Upper lobe of right lung (tissue), 1 donor: ENCODE measurements around the gene C19orf73. TPM values are rescaled to one million over a fixed set of nuclear protein-coding genes. Genes with fewer than 3 reads are reported as not detected.
A peak's percentile ranks its signal among the peaks of the same experiment; 100 is the strongest.

Experiments used
- ATAC-seq: fragments of 200-7000 bp; cut with Tn5 transposase; one replicate; pipeline ENCODE4 v1.9.1; 2020; ENCODE audit warnings: mild to moderate bottlenecking, moderate library complexity
- DNase-seq: peaks from one replicate; pipeline ENCODE4 v3.0.0-alpha.2; 2020
- H3K27ac ChIP-seq: fragments of 200-600 bp; one replicate; pipeline ENCODE4 v1.8.0; 2022
- H3K27me3 ChIP-seq: fragments of 200-600 bp; one replicate; pipeline ENCODE4 v1.8.0; 2022; ENCODE audit warnings: mild to moderate bottlenecking
- H3K36me3 ChIP-seq: fragments of 200-600 bp; one replicate; pipeline ENCODE4 v1.8.0; 2022
- H3K4me1 ChIP-seq: fragments of 200-600 bp; one replicate; pipeline ENCODE4 v1.8.0; 2022
- H3K4me3 ChIP-seq: fragments of 200-600 bp; one replicate; pipeline ENCODE4 v1.8.0; 2022; ENCODE audit warnings: mild to moderate bottlenecking
- H3K9me3 ChIP-seq: fragments of 200-600 bp; one replicate; pipeline ENCODE4 v1.8.0; 2022
- intact Hi-C: fragments of 100-400 bp; cut with DNase I; formaldehyde crosslinking; loops from one replicate; pipeline ENCODE4 v1.11.0; 2022
- total RNA-seq: library from RNA; stranded (reverse); fragmentation: NEBNext Ultra II Directional; extraction: Animal tissue kit (Norgen Biotek cat#: 25700); gene quantifications from one replicate; pipeline ENCODE4 v1.2.1, GENCODE V29; 2021
- TF ChIP-seq, protein P1 (sequence below): fragments of 200-600 bp; IDR thresholded peaks from one replicate; pipeline ENCODE4 v1.8.0; 2022; ENCODE audit warnings: antibody characterized with exemption
- donor health status: DM: no; HTN: yes; CAD: no; lungs with severe emphysema.

C19orf73 gene
- total RNA-seq, 1 donor from 2014 or later, result 1.5 TPM

DNA sequence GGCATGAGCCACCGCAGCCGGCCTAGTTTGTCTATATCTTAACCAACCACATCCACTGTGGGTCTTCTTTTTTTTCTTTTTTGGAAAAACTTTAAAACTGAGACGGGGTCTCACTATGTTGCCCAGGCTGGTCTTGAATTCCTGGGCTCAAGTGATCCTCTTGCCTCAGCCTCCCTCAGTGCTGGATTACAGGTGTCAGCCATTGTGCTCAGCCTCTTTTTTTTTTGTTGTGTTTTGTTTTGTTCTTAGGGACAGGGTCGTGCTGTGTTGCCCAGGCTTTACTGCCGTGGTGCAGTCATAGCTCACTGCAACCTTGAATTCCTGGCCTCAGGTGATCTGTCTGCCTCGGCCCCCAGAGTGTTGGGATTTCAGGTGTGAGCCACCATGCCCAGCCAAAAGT is 26.3 kb downstream of the C19orf73 start:
- Histone ChIP-seq H3K27me3 (no peaks in the 10 kb centered on the region), H3K4me3 (no peak overlapping the region), H3K9me3 (no peaks in the 10 kb centered on the region), H3K36me3 (peaks cover 93% of the 10 kb centered on the region), H3K27ac (no peak overlapping the region), H3K4me1 (peaks cover 4% of the 10 kb centered on the region)
- intact Hi-C loops, result loop anchor here (10.0 kb wide), 1 partner anchor 52 kb away; no protein-coding TSS in a partner anchor
- TF ChIP-seq, protein P1, sequence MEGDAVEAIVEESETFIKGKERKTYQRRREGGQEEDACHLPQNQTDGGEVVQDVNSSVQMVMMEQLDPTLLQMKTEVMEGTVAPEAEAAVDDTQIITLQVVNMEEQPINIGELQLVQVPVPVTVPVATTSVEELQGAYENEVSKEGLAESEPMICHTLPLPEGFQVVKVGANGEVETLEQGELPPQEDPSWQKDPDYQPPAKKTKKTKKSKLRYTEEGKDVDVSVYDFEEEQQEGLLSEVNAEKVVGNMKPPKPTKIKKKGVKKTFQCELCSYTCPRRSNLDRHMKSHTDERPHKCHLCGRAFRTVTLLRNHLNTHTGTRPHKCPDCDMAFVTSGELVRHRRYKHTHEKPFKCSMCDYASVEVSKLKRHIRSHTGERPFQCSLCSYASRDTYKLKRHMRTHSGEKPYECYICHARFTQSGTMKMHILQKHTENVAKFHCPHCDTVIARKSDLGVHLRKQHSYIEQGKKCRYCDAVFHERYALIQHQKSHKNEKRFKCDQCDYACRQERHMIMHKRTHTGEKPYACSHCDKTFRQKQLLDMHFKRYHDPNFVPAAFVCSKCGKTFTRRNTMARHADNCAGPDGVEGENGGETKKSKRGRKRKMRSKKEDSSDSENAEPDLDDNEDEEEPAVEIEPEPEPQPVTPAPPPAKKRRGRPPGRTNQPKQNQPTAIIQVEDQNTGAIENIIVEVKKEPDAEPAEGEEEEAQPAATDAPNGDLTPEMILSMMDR, result no peak
- ATAC-seq (no peak), DNase-seq (no peak)

DNA sequence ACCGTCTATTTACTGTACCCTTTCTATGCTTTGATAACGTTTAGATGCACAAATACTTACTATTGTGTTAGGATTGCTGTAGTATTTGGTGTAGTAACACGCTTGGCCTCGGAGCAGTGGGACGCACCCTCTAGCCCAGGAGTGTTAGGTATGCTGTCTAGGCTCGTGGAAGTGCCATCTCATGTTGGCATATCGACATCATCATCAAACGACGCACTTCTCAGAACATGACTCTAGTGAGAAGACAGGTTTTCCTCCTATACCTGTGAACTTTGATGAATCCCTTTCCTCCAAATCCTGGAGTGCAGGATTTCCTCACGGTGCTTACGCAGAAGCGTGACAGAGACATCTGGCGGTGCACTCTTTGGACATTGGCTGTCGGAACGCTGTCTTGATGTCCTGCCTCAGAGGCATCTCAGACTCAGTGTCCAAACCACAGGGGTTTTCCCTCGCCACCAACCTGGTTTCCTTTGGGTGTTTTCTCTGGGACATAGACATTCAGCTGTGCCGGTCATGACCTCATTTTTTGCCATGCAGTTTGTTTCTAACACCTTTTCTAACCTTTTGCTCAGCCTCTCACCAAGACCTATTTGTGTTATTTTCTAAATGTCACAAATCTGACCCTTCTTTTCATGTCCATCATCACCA is 27.4 kb downstream of the C19orf73 start:
- no peak overlapping the region for H3K4me3 ChIP-seq
- no peaks in the 10 kb centered on the region for H3K27me3 ChIP-seq
- H3K27ac ChIP-seq, result no peak overlapping the region
- no peak for ATAC-seq
- intact Hi-C loops, result loop anchor here (10.0 kb wide), 1 partner anchor 53 kb away; no protein-coding TSS in a partner anchor
- DNase-seq, result no peak
- H3K9me3 ChIP-seq, result no peaks in the 10 kb centered on the region
- H3K4me1 ChIP-seq, result peaks cover 13% of the 10 kb centered on the region
- TF ChIP-seq, protein P1, result no peak
- peaks cover 89% of the 10 kb centered on the region for H3K36me3 ChIP-seq

- no peaks in the 10 kb centered on the region for H3K9me3 ChIP-seq
Measured at GRCh38 chr19:49086296-49086695, 32.6 kb downstream of the C19orf73 start.

DNA sequence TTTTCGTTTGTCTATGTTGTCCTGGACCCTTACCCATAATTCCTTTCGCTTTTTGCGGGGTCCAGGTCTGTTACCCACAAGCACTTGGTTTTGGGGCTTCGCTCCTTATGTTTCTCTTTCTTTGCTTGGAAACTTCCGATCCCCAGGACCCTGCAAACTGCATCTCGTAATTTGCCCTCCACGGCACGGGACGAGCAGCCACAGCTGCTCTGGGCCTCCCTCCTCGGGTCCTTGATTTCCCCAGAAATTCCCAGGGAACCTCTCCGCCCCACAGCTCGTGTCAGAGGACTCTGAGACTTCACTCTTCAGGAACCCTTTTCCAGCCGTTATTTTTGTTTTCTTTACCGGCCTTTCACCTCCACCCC is 33.1 kb downstream of the C19orf73 start:
- DNase-seq (no peak), ATAC-seq (no peak)
- H3K27me3 ChIP-seq, result no peaks in the 10 kb centered on the region
- TF ChIP-seq, protein P1, result no peak
- H3K9me3 ChIP-seq, result no peaks in the 10 kb centered on the region
- peaks cover 25% of the 10 kb centered on the region for H3K4me1 ChIP-seq
- intact Hi-C loops, result no loop called here
- H3K36me3 ChIP-seq, result peaks cover 33% of the 10 kb centered on the region
- peak overlapping the region; percentile 97 for H3K4me3 ChIP-seq
- H3K27ac ChIP-seq, result peak overlapping the region; percentile 91

More at GRCh38 chr19:49086296-49086695, 32.6 kb downstream of the C19orf73 start:
- DNase-seq (no peak), ATAC-seq (no peak)
- intact Hi-C loops, result no loop called here
- Histone ChIP-seq H3K27me3 (no peaks in the 10 kb centered on the region), H3K4me3 (peak overlapping the region; percentile 97), H3K27ac (no peak overlapping the region), H3K4me1 (peaks cover 25% of the 10 kb centered on the region), H3K36me3 (peaks cover 37% of the 10 kb centered on the region)
- TF ChIP-seq, protein P1, result no peak

GRCh38 chr19:49085020-49085867 is 33.7 kb downstream of the C19orf73 start, which contains the start of gene SNRNP70:
Gene SNRNP70 (plus strand): TSS chr19:49085451. CDS start chr19:49086415, 964 bp downstream.
- H3K9me3 ChIP-seq, result no peaks in the 10 kb centered on the region
- peak within 1 kb of the TSS; percentile 97 for H3K4me3 ChIP-seq
- intact Hi-C loops, result no loop called here
- DNase-seq (peak; percentile 100), ATAC-seq (peak; percentile 98)
- TF ChIP-seq, protein P1, result no peak
- peaks cover 25% of the 10 kb centered on the region for H3K4me1 ChIP-seq
- peak within 1 kb of the TSS; percentile 91 for H3K27ac ChIP-seq
- peaks cover 27% of the 10 kb centered on the region for H3K36me3 ChIP-seq
- no peaks in the 10 kb centered on the region for H3K27me3 ChIP-seq
